Frontal cortex (tissue), 4 donors: ENCODE results near the gene NECTIN2. TPM values are rescaled to one million over a fixed set of nuclear protein-coding genes. Genes with fewer than 3 reads are reported as not detected.
"Not testable (repeated sequence)": the region's sequence is repeated elsewhere in the genome, so short reads cannot be mapped to it uniquely, and the experiment has no call there.

Experiments used
- DNase-seq, 2 donors: peaks; one replicate each; pipeline ENCODE4 v3.0.0; 2012; ENCODE audit warnings: low spot score in 2 of 2
- FAIRE-seq: peaks from 2 replicates; lab custom pipeline; 2012; peaks lifted over from hg19 to GRCh38; lab: Jason Lieb, UNC
- total RNA-seq: library from RNA; depleted of rRNA; stranded (reverse); fragments of >200 nt; gene quantifications from one replicate; pipeline ENCODE4 v1.2.3, GENCODE V29; 2014
- donor health status: control.
- donor health status: control.
- donor health status: control.

The NECTIN2 gene
- total RNA-seq, 1 donor from 2014 or later = 26.1 TPM

DNA sequence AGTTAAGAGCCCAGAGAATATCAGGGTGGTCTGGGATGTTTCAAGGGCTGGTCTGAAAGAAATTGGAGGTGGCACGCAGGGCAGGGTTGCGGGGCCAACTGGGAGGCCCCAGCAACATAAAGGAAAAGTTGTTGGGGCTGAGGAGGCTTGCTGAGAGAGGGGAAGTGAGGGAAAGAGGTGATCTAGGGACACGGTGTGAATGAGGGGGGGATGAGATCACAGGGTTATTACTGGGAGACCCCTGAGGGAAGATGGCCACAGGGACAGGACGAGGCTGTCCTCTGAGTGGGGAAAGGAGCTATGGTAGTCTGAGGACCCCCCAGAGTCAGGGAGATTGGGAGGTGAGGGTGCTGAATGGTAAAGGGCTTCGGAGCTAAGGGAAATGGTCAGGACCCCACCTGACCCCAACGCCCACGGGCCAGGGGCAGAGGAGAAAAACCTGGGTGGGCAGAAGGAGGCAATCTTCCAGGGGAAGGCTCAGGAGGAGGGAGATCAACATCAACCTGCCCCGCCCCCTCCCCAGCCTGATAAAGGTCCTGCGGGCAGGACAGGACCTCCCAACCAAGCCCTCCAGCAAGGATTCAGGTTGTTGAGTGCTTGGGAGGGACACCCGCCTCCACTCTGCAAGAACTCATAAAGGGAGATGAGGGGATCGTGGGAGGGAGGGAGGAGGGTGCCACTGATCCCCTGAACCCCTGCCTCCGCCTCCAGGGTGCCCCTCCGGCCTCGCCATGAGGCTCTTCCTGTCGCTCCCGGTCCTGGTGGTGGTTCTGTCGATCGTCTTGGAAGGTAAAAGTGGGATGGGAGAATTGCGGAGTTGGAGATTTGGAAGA is 80.4 kb downstream of the NECTIN2 start:
- FAIRE-seq, DNase-seq: not testable (repeated sequence)

DNA sequence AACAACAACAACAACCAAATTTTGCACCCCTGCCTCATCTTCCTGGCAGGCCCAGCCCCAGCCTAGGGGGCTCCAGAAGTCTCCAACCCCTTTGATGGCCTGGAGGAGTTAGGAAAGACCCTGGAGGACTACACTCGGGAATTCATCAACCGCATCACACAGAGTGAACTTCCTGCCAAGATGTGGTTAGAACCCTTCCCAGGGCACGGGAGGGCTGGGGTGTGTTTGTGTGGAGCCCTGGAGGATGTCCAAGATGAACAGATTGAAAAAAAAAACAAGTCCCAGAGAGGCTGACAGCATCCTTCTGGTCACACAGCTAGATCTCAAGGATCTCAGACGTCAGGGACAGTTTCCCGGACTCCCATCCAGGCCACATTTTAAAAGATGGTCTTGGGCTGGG is 81.6 kb downstream of the NECTIN2 start:
- FAIRE-seq = no peak
- no peak for DNase-seq

DNA sequence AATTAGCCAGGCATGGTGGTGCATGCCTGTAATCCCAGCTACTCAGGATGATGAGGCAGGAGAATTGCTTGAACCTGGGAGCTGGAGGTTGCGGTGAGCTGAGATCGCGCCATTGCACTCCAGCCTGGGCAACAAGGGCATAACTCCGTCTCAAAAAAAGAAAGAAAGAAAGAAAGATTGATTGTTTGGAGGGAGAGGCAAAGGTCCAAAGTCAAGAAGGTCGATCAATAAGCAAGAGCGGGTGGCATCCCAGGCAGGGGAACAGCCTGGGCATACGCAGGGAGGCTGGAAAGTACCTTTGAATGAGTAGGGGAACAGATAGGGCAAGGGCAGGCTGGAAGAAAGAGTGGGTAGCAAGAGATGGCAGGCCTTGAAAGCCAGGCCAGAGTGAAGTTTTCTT is 84.0 kb downstream of the NECTIN2 start:
- no peak for DNase-seq

DNA sequence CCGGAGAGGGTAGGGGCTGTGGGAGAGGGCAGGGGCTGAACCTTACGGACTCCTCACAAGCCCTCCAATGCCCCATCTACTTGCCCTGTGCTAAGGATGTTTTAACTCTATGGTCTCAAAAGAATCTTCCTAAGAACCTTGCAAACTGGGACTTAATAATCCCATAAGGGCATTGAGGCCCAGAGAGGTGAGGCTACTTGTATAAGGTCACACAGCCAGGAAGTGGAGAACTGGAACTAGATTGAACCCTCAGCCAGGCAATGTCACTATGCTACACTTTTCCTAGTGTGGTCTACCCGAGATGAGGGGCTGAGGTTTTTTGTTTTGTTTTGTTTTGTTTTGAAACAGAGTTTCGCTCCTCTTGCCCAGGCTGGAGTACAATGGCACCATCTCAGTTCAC is 85.4 kb downstream of the NECTIN2 start:
- DNase-seq (no peak), FAIRE-seq (no peak)

More for the DNA sequence above, 84.0 kb downstream of the NECTIN2 start:
- FAIRE-seq = no peak

Other genes with a start within 250 kb of the NECTIN2 start
- not detected for gene IGSF23, start 232.7 kb upstream of the NECTIN2 start, total RNA-seq
- gene PVR, start 202.4 kb upstream of the NECTIN2 start, total RNA-seq = 23.2 TPM
- gene CEACAM19, start 174.8 kb upstream of the NECTIN2 start, total RNA-seq = 0.82 TPM
- gene CEACAM16, start 147.1 kb upstream of the NECTIN2 start, total RNA-seq = not detected
- gene BCL3, start 97.6 kb upstream of the NECTIN2 start, total RNA-seq = 0.41 TPM
- not detected for gene CBLC, start 68.4 kb upstream of the NECTIN2 start, total RNA-seq
- gene BCAM, start 37.2 kb upstream of the NECTIN2 start, total RNA-seq = 5.7 TPM
- gene TOMM40, start 45.0 kb downstream of the NECTIN2 start, total RNA-seq = 30.6 TPM
- 77.0 TPM for gene APOE, start 59.5 kb downstream of the NECTIN2 start, total RNA-seq
- 2.9 TPM for gene APOC1, start 68.3 kb downstream of the NECTIN2 start, total RNA-seq
- not detected for gene APOC4, start 95.9 kb downstream of the NECTIN2 start, total RNA-seq
- 0.41 TPM for gene APOC2, start 99.8 kb downstream of the NECTIN2 start, total RNA-seq
- 35.1 TPM for gene CLPTM1, start 109.1 kb downstream of the NECTIN2 start, total RNA-seq
- gene RELB, start 155.2 kb downstream of the NECTIN2 start, total RNA-seq = 0.41 TPM
- 5.3 TPM for gene CLASRP, start 192.7 kb downstream of the NECTIN2 start, total RNA-seq
- under 0.01 TPM for gene ZNF296, start 230.2 kb downstream of the NECTIN2 start, total RNA-seq
- gene GEMIN7, start 233.0 kb downstream of the NECTIN2 start, total RNA-seq = 11.8 TPM
- 24.1 TPM for gene PPP1R37, start 246.9 kb downstream of the NECTIN2 start, total RNA-seq